Esophagus mucosa (tissue), 1 donor: ENCODE results near the gene ACACA. TPM values are rescaled to one million over a fixed set of nuclear protein-coding genes. Genes with fewer than 3 reads are reported as not detected.
"Not testable (repeated sequence)": the region's sequence is repeated elsewhere in the genome, so short reads cannot be mapped to it uniquely, and the experiment has no call there.

ENCODE experiments used
- ATAC-seq: fragments of 200-7000 bp; cut with Tn5 transposase; one replicate; pipeline ENCODE4 v1.9.1; 2020
- total RNA-seq: library from RNA; stranded (reverse); gene quantifications from one replicate; pipeline ENCODE4 v1.2.4, GENCODE V29; 2023
- donor health status: DM: yes; HTN: yes; CAD: no.

Gene ACACA
- total RNA-seq, 1 donor from 2014 or later, result 119 TPM

DNA sequence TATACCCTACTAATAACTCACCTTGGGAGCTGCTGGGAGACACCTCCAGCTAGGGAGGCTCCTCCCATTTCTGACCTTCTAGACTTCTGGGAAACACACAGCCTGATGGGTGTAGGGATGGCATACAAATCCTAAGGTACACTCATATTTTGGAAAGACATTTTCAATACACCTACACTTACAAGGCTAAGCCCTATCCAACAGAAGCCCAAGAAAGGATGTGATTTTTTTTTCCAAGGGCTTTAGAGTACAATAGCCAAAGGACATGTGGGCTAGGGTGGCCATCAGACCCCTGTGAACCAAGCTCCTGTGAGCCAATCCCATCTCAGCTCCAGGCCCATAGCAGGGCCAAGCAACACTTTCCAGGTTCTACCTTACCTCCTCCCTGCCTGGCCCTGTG lies 313.9 kb downstream of the ACACA start:
- ATAC-seq, result no peak

DNA sequence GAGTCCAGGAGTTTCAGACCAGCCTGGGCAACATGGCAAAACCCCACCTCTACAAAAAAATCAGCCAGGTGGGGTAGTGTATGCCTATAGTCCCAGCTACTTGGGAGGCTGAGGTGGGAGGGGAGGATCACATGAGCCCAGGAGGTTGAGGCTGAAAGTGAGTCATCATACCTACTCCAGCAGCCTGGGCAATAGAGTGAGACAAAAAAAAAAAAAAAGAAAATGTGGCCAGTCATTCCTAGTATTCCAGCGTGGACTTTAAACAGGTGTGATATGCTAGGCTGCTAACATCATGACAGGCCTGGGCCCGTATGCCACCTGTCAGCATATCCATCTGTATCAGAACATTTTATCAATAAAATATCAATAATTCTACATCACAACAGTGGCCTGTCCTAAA lies 314.6 kb downstream of the ACACA start:
- peak; percentile 26 for ATAC-seq

DNA sequence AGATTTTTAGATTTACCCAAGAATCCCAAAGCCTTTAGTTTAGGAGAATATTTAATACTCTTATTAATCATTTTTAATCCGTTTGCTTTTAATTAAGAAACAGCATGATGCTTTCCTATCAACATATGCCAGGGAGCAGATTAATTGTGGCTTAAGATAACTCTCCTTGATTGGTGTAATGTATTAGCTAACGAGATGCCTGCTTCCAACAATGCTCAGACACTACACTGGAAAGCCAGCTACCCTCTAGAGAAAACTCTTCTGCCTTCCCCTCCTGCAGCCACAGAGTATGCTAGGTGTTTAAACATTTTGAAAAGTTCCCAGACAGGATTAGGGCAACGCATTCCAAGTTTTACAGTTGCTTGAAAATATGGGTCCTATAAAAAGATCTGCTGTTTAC lies 315.7 kb downstream of the ACACA start:
- no peak for ATAC-seq

DNA sequence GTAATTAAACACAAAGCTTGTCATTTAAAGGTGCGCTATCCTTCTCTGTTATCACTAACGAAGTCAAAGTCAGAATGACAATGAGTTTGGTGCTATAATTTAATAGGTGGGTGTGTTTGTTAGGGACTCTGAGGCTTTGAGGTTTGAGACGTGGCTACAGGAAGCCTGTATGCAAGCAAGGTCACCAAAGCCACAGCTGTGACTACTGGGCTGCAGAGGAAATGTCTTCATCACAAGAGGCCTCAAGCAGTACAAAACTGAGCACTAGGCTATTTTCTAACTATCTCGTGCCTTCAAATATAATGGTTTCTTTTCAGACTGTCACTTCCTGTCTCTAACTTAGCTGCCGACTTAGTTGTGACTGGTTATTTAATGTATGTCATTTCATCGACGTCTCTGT lies 316.7 kb downstream of the ACACA start:
- no peak for ATAC-seq

DNA sequence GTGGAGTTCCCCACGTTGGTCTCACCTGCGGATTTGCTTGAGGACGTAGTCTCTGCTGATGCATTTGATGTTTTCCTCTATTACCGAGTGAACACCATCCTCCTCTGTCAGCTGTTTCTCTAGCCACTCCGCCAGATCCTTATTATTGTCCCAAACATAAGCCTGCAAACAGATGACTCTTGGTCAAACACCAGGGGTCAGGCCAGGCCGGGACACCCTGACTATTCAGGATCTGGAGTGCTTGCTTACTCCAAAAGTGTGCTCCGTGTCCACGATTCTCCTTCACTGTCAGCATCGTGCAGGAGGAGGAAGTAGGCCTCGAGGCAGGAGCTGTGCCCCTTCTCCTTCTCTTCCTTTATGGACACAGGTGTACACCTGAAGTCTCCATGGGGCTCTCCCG lies 317.7 kb downstream of the ACACA start:
- no peak for ATAC-seq

DNA sequence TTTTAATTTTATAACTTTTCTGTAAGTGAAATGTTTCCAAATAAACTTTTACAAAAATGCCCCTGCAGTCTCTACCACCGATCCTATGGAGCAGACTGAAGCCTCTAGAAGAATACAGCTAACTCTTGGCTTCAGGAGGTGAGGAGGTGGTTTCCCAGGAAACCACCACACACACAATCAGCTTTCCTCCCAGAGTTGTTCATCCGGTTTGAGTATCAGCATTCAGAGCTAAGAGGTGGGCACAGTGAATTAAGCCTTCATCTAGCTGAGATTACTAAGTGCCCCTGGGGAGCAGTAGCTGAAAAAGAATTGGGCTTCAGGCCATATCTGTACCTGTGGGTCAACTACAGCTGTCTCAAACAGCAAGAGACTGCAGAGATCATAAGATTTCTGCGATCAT lies 318.2 kb downstream of the ACACA start:
- peak; percentile 34 for ATAC-seq

DNA sequence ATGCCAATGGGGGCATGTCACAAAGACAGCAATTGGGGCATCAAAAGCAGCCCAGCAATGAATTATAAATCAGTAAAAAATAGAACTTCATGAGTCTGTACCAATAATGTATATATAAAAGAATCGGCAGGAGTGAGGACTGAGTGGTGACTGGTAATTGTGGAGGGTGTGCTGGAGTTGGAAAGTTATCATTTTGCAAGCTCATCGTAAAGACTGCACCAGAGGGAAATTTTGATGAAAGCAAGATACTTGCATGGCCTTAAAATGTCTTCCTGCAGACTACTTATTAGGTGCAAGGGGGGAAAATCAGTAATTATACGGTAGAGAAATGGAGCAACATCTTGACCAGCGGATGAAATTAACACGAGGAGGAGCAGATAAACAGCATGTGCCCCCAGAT lies 319.0 kb downstream of the ACACA start:
- no peak for ATAC-seq

DNA sequence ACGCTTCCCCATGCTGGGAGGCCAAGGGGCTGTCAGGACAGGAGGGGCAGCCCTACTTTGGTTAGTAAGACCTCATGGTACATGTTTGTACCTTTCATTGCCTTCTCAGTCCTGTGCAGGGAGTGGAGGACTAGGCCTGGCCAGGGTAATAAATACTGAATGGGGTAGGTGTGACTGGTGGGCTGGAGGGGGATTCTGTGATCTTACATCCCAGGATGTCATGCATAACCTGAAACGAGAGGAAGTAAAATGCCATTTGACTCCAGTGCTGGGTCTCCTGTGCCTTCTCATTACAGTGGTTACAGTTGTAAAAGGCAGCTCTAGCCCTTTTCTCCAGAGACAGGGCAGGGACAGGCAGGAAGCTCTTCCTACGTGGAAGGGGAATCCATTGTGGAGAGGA lies 319.7 kb downstream of the ACACA start:
- no peak for ATAC-seq

DNA sequence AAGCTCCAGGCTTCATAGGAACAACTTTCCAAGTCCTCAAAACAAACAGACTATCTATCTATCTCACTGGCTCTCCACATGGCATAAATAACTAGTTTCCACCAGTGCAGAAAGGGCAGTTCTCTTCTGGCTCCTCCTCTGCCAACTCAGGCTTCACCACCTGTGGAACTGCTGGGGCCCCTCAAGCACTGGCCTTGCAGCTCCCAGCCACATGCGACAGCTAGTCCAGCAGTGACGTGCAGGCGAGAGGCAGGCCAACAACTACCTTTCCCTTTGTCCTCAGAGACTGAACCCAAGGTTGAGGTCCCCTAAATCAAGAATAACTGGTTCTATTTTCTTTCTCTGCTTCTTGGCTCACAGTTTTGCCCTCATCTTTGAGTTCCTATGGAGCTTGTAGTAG lies 320.3 kb downstream of the ACACA start:
- no peak for ATAC-seq

DNA sequence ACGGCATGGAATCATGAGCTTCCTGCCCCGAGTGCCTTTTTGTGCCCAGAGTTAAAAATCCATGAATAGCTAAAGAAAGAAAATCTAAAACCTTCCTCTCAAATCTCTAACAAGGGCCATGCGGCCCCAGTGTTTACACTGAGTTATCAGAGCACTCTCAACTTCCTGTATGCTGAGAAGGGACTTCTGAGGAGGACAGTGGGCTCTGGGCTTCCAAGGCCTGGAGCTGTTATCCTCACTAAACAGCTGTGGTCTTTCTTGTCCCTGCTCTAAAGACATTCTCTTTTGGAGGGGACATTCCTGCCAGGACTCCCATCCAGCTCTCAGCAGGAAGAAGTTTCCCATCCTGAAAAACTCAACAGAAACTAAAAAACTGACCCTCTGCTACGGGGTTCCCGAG lies 322.3 kb downstream of the ACACA start:
- no peak for ATAC-seq

DNA sequence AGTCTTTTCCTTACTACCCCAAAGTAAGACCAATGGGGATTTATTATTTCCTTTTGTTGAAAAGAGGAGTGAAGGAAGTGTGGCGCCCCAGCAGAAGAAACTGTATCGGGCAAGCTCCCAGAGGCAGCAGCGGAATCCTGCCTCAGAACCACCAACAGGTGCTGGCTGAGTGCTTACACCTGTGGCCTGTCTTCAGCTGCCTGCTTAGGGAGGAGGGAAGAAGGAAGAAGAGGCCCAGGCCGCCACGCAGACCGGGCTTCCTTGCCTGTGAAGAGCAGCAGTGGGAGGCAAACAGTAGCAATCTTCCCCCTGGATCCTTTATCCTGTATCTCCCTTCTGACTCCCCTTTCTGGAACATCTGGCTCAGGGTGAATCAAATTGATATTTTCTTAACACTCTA lies 323.2 kb downstream of the ACACA start:
- no peak for ATAC-seq

DNA sequence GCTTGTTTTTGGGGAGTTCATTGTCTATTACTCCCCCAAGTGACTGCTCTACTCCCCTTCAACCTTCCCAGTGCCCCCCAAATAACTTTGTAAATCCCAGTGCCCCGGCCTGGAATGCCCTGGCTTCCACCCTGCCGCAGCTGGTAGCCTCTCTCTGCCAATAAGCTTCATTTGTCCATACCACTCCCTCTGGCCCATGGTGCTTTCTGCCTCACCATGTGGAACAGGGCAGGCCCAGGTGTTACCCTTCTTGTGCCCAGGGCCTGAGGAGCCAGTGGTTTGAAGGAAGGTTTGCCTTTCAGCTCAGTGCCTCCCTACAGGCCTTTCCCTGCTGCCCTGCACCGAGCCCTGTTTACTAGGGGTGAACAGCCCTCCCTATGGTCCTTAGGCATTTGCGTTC lies 323.7 kb downstream of the ACACA start:
- peak; percentile 20 for ATAC-seq

DNA sequence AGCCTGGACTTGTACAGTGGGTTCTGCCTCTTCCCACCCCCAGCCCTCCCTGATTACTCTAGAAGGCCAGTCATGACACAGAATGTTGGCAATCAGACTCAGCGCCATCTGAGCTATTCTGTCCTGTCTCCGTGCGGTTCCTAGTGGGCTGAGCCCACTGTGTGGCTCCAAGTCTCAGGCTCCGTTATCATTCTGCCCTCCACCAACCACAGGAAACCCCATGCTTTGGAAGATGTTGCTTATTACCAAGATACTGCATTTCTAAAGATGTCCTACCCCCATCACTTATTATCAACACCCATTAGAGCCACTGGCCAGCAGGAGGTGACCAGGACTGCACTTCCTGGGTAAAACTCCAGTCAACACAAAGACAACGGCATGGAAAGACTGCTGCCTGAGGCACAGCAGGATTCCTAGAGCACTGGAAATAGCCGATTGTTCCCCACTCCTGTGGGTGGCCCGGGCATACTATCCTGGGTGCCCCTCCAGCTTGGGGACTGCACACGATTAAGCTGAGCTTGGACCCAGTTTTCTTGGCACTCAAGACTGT lies 324.2 kb downstream of the ACACA start:
- ATAC-seq, result no peak

DNA sequence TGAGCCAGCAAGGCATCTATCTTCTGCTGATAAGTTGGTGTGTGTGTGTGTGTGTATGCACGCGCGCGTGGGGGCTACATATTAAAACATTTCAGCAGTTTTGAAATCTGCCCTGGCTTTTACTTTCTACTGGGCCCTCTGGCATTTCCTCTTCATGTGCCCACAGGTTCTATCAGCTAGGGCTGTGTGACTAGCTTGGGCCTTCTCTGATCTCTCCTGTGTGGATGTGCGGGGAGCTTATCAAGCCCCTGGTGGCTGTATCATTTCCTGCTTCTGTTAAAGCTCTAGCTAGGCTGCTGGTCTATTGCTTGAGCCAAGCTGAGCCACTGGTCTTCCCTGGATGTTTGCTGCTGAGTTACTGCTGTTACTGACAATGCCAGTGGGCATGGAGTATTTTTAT lies 325.3 kb downstream of the ACACA start:
- ATAC-seq, result no peak

DNA sequence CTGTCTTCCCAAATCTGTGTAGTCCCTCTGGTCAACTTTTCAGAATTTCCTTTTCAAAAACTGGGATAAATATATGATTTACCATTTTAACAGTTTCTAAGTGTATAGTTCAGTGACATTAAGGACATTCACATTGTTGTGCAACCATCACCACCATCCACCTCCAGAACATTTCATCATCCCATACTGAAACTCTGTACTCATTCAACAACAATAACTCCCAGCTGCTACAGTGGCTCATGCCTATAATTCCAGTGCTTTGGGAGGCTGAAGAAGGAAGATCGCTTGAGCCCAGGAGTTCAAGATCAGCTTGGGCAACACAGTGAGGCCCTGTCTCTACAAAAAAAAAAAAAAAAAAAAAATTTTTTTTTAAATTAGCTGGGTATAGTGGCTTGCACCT lies 326.9 kb downstream of the ACACA start:
- ATAC-seq, result no peak

DNA sequence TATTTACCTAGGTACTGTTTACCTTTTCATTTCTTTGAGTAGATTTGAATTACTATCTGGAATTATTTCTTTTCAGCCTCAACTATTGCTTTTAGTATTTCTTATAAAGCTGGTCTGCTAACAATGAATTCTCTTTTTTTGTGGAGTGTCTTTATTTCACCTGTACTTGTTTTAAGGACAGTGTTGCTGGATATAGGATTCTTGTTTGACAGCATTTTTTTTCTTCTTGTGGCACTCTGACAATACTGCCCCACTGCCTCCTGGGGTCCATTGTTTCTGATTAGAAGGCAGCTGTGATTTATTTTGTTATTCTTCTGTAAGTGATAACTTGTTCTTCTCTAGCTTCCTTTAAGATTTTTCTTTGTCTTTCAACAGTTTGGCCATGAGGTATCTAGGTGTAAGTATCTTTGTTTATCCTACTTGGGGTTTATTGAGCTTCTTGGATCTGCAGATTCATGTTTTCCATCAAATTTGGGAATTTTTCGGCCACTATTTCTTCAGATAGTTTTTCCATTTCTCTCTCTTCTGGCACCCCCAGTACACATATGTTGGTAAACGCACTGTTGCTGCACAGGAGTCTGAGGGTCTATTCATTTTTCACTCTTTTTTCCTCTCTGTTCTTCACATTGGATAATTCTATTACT lies 327.4 kb downstream of the ACACA start:
- ATAC-seq, result no peak

DNA sequence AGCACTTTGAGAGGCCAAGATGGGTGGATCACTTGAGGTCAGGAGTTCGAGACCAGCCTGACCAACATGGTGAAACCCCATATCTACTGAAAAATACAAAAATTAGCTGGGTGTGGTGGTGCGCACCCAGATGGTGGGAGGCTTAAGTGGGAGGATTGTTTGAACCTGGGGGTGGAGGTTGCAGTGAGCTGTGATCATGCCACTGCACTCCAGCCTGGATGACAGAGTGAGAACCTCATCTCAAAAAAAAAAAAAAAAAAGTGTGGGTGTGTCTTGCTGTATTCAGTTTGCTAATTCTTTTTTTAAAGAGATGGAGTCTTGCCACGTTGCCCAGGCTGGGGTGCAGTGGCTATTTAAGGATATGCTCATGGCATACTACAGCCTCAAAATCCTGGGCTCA lies 333.2 kb downstream of the ACACA start:
- ATAC-seq, result not testable (repeated sequence)

DNA sequence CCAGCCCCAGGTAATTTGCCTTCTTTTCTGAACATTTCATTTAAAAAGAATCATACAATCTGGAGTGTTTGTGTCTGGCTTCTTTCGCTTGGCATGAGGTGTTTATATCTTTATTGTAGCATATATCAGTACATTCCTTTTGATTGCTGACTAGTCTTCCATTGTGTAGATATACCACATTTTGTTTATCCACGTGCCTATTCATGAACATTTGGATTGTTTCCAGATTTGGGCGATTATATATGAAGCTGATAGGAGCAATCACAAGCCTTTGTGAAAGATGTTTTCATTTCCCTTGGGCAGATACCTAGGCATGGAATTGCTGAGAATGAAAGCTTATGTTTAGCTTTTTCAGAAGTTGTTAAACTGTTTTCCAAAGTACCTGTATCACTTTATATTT lies 337.5 kb downstream of the ACACA start:
- ATAC-seq, result no peak

DNA sequence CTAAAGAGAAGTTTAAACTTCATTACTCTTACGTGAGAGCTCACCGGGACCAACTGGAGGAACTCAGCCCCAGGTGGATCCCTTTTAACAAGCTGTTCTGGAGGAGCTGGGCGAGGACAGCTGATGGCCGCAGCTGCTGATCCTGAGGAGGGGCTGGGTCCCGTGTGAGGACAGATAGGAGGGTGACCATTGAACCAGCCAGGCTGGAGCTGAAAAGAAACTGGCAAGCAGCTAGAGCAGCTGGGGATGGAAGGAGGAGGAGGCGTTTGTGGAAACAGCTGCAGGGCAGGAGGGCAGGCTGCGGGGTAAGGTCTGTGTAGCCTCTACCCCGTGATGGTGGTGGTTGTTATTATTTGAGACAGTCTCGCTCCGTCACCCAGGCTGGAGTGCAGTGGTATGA lies 338.4 kb downstream of the ACACA start:
- ATAC-seq, result no peak

DNA sequence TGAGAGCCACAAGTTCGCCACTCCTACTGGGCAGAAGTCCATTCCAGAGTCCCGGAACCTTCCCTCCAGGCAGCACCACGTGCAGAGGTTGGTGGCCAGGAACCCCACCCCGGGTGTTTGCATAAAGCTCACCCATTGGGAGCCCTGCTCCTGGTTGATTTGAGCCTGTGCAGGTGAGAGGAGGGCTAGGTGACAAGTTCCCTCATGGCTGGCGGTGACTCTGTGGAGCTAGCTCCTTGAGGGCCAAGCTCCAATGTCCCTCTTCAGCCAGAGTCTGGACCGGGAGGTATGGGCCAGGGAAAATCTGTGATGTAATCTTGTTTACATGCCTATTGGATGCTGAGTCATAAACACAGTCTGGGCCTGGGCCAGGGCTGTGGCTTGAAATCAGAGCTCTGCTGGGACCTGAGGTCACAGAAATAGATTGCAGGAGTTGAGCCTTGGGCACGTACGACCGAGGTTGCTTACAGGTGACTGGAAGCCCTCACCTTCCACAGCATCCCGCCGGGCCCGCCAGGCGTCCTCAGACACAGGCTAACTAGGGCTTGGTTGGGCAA lies 339.0 kb downstream of the ACACA start:
- peak; percentile 84 for ATAC-seq

DNA sequence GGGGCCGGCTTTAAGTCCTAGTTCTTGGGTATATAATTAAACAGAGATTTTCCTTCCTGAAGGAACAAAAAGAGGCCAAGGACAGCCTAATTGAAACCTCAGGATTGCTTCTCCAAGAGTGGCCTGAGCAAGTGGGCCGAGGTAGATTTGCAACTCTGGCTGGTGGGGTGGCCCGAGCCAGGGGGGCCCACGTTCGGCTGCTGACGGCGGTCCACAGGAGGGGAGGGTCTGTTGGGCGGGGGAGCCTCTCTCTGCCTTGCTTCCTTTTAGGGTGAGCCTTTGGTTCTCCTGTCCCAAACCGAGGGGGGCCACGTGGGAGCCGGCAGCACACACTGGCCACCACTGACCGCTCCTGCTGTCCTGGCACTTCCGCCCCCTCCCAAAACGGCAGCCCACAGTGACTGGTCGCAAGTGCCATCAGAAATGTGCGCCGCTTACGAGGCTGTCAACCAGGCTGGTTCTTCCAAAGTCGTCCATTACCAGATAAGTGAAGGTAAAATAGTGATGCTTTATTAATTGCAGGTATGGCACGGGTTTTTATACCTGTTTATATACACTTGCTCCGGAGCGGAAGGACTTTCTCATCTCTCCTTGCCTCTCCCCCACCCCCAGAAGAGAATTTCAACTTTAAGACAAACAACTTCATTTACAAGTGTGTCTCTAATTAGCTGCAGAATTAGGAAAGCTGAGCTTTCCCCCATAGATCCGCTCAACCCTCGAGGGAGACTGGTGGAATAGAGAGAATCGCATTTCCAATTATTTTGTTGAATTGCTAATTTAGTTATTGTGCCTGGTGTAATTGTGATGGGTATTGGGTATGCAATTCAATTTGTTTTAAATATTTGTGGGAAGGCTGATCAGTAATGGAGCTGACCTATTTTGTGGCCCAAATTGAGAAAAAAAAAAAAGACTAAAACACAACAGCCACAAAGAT lies 340.0 kb downstream of the ACACA start:
- no peak for ATAC-seq

DNA sequence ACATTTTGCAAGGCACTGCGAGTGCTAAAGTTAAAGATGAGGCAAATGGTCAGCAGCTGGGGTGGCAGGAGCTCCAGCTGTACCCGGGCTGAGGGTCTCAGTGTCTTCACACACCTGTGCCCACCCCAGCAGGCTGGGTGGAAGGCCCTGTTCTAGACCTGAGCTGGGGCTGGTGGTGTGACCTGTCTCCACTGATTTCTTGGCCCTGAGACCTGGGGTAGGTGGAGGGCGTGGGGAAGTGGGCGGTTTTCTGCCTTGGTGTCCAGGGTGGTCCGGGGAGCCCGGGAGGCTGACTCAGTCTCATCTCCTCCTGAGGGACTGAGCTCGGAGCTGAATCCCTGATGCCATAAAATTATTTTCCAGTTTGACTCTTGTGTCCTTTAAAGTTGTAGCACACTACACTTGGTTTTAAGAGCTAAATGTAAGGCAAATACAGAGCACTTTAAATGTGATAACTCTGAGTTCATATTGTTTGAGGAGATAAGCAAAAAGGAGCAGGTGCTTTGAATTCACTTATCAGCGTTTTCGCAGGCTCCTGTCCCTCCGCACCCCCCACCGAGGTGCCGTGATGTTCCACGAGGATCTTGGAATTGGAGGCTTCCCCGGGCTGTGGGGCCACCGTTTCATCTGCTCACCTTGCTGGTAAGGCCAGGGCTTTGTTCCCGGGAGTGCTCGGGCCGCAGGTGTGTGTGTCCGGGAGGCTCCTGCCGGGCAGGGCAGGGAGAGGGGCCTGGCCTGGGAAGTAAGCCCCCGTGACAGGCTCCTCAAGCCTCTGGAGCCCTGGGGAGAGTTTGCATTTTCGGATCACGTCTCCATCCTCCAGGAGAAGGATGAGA lies 340.9 kb downstream of the ACACA start:
- ATAC-seq, result no peak

DNA sequence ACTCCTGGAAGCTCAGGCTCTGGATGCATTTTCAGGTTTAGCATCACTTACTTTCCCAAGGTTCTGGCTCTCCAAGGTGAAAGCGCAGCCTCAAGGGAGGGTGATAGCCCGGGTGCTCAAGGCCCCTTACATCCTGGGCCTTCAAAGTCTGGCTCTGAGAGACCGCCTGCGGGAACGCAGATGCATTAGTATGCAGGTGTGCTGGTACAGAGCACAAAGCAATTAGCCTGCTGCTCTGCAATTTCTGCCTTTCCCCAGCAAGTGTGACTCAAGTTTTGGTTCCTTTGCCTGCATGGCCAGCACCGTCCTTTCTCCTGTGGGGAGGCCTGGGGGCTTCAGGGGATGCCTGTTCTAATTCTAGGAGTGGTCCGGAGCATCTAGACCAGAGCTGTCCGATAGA lies 341.7 kb downstream of the ACACA start:
- ATAC-seq, result no peak
